Endothelial cell of umbilical vein (primary cell): ENCODE measurements around the gene CENPP. TPM values are rescaled to one million over a fixed set of nuclear protein-coding genes. Genes with fewer than 3 reads are reported as not detected.

Source experiments
- BruUV-seq: library from RNA; stranded (reverse); fragments of 400-500 nt; replicated peaks from 2 replicates; lab custom pipeline; 2021; lab: Mats Ljungman, UMichigan
- CTCF ChIA-PET: fragments of 300-600, 350-600 bp; sonication (Branson Sonifier 250); formaldehyde crosslinking; loops from one replicate; lab custom pipeline; 2021; ENCODE audit warnings: antibody characterized with exemption, inconsistent platforms; lab: Charles Lee
- POLR2A ChIA-PET: fragments of 300-600, 350-600 bp; sonication (Branson Sonifier 250); formaldehyde crosslinking; loops from one replicate; lab custom pipeline; 2021; ENCODE audit warnings: antibody characterized with exemption, inconsistent platforms; lab: Charles Lee
- DNase-seq: peaks from one replicate; pipeline ENCODE4 v3.0.0-alpha.2; 2011; ENCODE audit warnings: low read depth, low spot score
- FAIRE-seq: peaks from 2 replicates; lab custom pipeline; 2011; peaks lifted over from hg19 to GRCh38; lab: Jason Lieb, UNC
- H2AFZ ChIP-seq: 2 replicates; pipeline ENCODE4 v1.6.0; 2012; ENCODE audit warnings: low read depth, low read length, control low read depth, inconsistent platforms
- H3K27ac ChIP-seq: 2 replicates; pipeline ENCODE4 v1.5.1; 2011; ENCODE audit warnings: low read depth, mild to moderate bottlenecking, control low read depth, low read length, moderate library complexity; ENCODE audit not compliant: insufficient read depth
- H3K27me3 ChIP-seq, 2 experiments: 2 replicates each; pipeline versions ENCODE4 v1.6.0 to v1.6.1; 2011; ENCODE audit warnings: low read length in 2 of 2, mixed read lengths in 1 of 2; ENCODE audit not compliant: control insufficient read depth in 2 of 2, insufficient read depth in 2 of 2
- H3K36me3 ChIP-seq, 2 experiments: 2 replicates in 1 of 2; 3 replicates in 1 of 2; pipeline ENCODE4 v1.5.1; 2011; ENCODE audit warnings: low read length in 2 of 2, mild to moderate bottlenecking in 1 of 2, moderate library complexity in 1 of 2; ENCODE audit not compliant: control insufficient read depth in 2 of 2, insufficient read depth in 2 of 2; ENCODE audit errors: extremely low read depth in 1 of 2
- H3K4me1 ChIP-seq: 3 replicates; pipeline ENCODE4 v1.5.1; 2011; ENCODE audit warnings: mild to moderate bottlenecking, low read length; ENCODE audit not compliant: control insufficient read depth, insufficient read depth; ENCODE audit errors: extremely low read depth
- H3K4me2 ChIP-seq: 2 replicates; pipeline ENCODE4 v1.6.1; 2011; ENCODE audit warnings: low read length, control low read depth, mixed read lengths; ENCODE audit not compliant: insufficient read depth
- H3K4me3 ChIP-seq, 3 experiments: fragments of 200-600 bp in 1 of 3; sonication (generic), shearing (Covaris generic) in 1 of 3; replicated peaks in 1 of 3; 2 replicates each; pipeline ENCODE4 v1.5.1; 2011 to 2016; ENCODE audit warnings: control low read depth in 3 of 3, low read length in 3 of 3, mild to moderate bottlenecking in 2 of 3, inconsistent platforms in 1 of 3, low read depth in 1 of 3, moderate library complexity in 1 of 3; ENCODE audit not compliant: insufficient read depth in 1 of 3
- H3K79me2 ChIP-seq: 2 replicates; pipeline ENCODE4 v1.6.0; 2012; ENCODE audit warnings: low read length, inconsistent platforms; ENCODE audit not compliant: control insufficient read depth, insufficient read depth
- H3K9ac ChIP-seq: replicated peaks from 2 replicates; pipeline ENCODE3; 2011; ENCODE audit warnings: low read length, control low read depth; ENCODE audit not compliant: insufficient read depth; ENCODE audit errors: extremely low read depth
- H3K9me1 ChIP-seq: replicated peaks from 3 replicates; pipeline ENCODE4 v1.6.0; 2011; ENCODE audit warnings: mild to moderate bottlenecking, low read length; ENCODE audit not compliant: control insufficient read depth, insufficient read depth; ENCODE audit errors: extremely low read depth
- H3K9me3 ChIP-seq: replicated peaks from 2 replicates; pipeline ENCODE4 v1.5.1; 2012; ENCODE audit warnings: low read length, inconsistent platforms; ENCODE audit not compliant: control insufficient read depth, insufficient read depth
- H4K20me1 ChIP-seq: replicated peaks from 2 replicates; pipeline ENCODE3; 2011; ENCODE audit warnings: mild to moderate bottlenecking, low read length; ENCODE audit not compliant: control insufficient read depth, insufficient read depth; ENCODE audit errors: extremely low read depth
- EZH2 ChIP-seq: IDR thresholded peaks from 2 replicates; pipeline ENCODE4 v1.6.1; 2012; ENCODE audit warnings: borderline replicate concordance, low read depth, mild to moderate bottlenecking, moderate library complexity, low read length, inconsistent platforms; ENCODE audit not compliant: severe bottlenecking
- FOS ChIP-seq: IDR thresholded peaks from 2 replicates; pipeline ENCODE4 v1.6.1; 2011; ENCODE audit warnings: mild to moderate bottlenecking, low read length, moderate library complexity, borderline replicate concordance; ENCODE audit not compliant: insufficient read depth
- GATA2 ChIP-seq: IDR thresholded peaks from 2 replicates; pipeline ENCODE4 v1.7.0; 2011; ENCODE audit warnings: low read depth, mild to moderate bottlenecking, moderate library complexity, mixed read lengths, low read length; ENCODE audit not compliant: insufficient read length, insufficient read depth
- JUN ChIP-seq: IDR thresholded peaks from 2 replicates; pipeline ENCODE4 v1.6.1; 2011; ENCODE audit warnings: borderline replicate concordance, low read depth; ENCODE audit not compliant: insufficient read length, insufficient read depth
- MAX ChIP-seq: IDR thresholded peaks from 2 replicates; pipeline ENCODE4 v1.6.1; 2011; ENCODE audit not compliant: insufficient read depth, insufficient read length
- MYC ChIP-seq: IDR thresholded peaks from one replicate; pipeline ENCODE4 v1.6.1; 2011; ENCODE audit warnings: mild to moderate bottlenecking, low read depth, low read length
- POLR2A ChIP-seq: IDR thresholded peaks from 2 replicates; pipeline ENCODE4 v1.6.1; 2012; ENCODE audit warnings: low read depth, mild to moderate bottlenecking, control low read depth, low read length
- POLR2AphosphoS5 ChIP-seq: IDR thresholded peaks from 2 replicates; pipeline ENCODE4 v1.6.1; 2012; ENCODE audit warnings: low read depth, mild to moderate bottlenecking, control low read depth, low read length, moderate library complexity; ENCODE audit not compliant: insufficient read depth
- dilution Hi-C: fragments of 300-500 bp; cut with MboI; formaldehyde crosslinking; loops from one replicate; pipeline ENCODE4 v1.15.0; 2019; ENCODE audit warnings: low sequenced_read_pairs; ENCODE audit not compliant: extremely low pct_ligation_motif_present
- intact Hi-C: fragments of 100-400 bp; cut with micrococcal nuclease; formaldehyde crosslinking; loops from one replicate; pipeline ENCODE4 v1.10.0; 2022
- polyA plus RNA-seq, 4 experiments: library from polyadenylated mRNA; depleted of rRNA in 3 of 4; stranded (reverse) in 3 of 4; unstranded in 1 of 4; fragments of >200 nt; gene quantifications; 2 replicates each; pipeline versions ENCODE4 v1.2.1 to v1.2.3, GENCODE V29; 2011 to 2012; ENCODE audit warnings: missing spikeins in 1 of 4
- total RNA-seq: library from RNA; stranded (reverse); gene quantifications from 2 replicates; pipeline ENCODE4 v1.2.3, GENCODE V29; 2021
- TF ChIP-seq, protein P1 (sequence below), 2 donors: IDR thresholded peaks; 1 replicate in 1 of 2; 2 replicates in 1 of 2; pipeline ENCODE4 v1.5.1; 2011; ENCODE audit warnings: low read length in 2 of 2, mild to moderate bottlenecking in 2 of 2, moderate library complexity in 2 of 2, control low read depth in 1 of 2, inconsistent platforms in 1 of 2, low read depth in 1 of 2; ENCODE audit not compliant: insufficient read depth in 1 of 2; ENCODE audit errors: extremely low read depth in 1 of 2

Gene CENPP
- total and polyA plus RNA-seq, 2 donors (not counting 3 experiments of a cell fraction or from before 2014, with no cell fraction given): 1.2 to 12.0 TPM

- Histone ChIP-seq H3K27me3 (no peaks in the 10 kb centered on the region), H3K4me3 (no peak overlapping the region), H3K9me1 (no peaks in the 10 kb centered on the region), H3K27ac (no peak overlapping the region), H3K9me3 (no peaks in the 10 kb centered on the region), H3K4me2 (no peak overlapping the region), H3K36me3 (peaks cover under 1 to 7% of the 10 kb centered on the region in 2 experiments), H3K79me2 (no peaks in the 10 kb centered on the region), H3K9ac (no peak overlapping the region), H3K4me1 (no peaks in the 10 kb centered on the region), H2AFZ (no peak overlapping the region), H4K20me1 (no peaks in the 10 kb centered on the region)
- ChIA-PET CTCF (no interaction called here), POLR2A (no interaction called here)
- intact Hi-C loops: no loop called here
- FAIRE-seq (no peak), DNase-seq (peak; percentile 70)
- dilution Hi-C loops: no loop called here
- BruUV-seq: no TSS peak
- TF ChIP-seq POLR2A (no peak), GATA2 (no peak), EZH2 (no peak), MYC (no peak), FOS (no peak), JUN (no peak), MAX (no peak), POLR2AphosphoS5 (no peak)
- TF ChIP-seq, protein P1, sequence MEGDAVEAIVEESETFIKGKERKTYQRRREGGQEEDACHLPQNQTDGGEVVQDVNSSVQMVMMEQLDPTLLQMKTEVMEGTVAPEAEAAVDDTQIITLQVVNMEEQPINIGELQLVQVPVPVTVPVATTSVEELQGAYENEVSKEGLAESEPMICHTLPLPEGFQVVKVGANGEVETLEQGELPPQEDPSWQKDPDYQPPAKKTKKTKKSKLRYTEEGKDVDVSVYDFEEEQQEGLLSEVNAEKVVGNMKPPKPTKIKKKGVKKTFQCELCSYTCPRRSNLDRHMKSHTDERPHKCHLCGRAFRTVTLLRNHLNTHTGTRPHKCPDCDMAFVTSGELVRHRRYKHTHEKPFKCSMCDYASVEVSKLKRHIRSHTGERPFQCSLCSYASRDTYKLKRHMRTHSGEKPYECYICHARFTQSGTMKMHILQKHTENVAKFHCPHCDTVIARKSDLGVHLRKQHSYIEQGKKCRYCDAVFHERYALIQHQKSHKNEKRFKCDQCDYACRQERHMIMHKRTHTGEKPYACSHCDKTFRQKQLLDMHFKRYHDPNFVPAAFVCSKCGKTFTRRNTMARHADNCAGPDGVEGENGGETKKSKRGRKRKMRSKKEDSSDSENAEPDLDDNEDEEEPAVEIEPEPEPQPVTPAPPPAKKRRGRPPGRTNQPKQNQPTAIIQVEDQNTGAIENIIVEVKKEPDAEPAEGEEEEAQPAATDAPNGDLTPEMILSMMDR (IDR thresholded peaks at IDR 0.05; ENCODE audit: extremely low read depth in 1 of 2, insufficient read depth in 1 of 2, low read depth in 1 of 2, low read length in 2 of 2): no peak
These were observed 281.3 kb downstream of the CENPP start for GRCh38 chr9:92607088-92607487.
